HG03457 (cell line): ENCODE results near the gene TTBK2.
"Not testable (repeated sequence)": the region's sequence is repeated elsewhere in the genome, so short reads cannot be mapped to it uniquely, and the experiment has no call there.

ENCODE experiments used
- ATAC-seq: cut with Tn5 transposase; IDR thresholded peaks from one replicate; pipeline ENCODE4 v1.9.1; 2021; ENCODE audit warnings: moderate number of reproducible peaks; ENCODE audit not compliant: unreplicated experiment

The TTBK2 gene

GRCh38 chr15:42766109-42766508, 154.5 kb downstream of the TTBK2 start:
- ATAC-seq = not testable (repeated sequence)

GRCh38 chr15:42764154-42764731, 156.3 kb downstream of the TTBK2 start:
- not testable (repeated sequence) for ATAC-seq

- not testable (repeated sequence) for ATAC-seq
Observed at GRCh38 chr15:42761813-42762212, 158.8 kb downstream of the TTBK2 start.

GRCh38 chr15:42760759-42761158, 159.8 kb downstream of the TTBK2 start:
- no peak for ATAC-seq

- no peak for ATAC-seq
Observed at GRCh38 chr15:42759093-42759492, 161.5 kb downstream of the TTBK2 start.

GRCh38 chr15:42750306-42750705, 170.3 kb downstream of the TTBK2 start:
- ATAC-seq = no peak

GRCh38 chr15:42749266-42749665, 171.3 kb downstream of the TTBK2 start:
- no peak for ATAC-seq

GRCh38 chr15:42744195-42744594, 176.4 kb downstream of the TTBK2 start:
- ATAC-seq = no peak

- ATAC-seq = no peak
Observed at GRCh38 chr15:42742149-42742548, 178.4 kb downstream of the TTBK2 start.

GRCh38 chr15:42741710-42742109, 178.9 kb downstream of the TTBK2 start:
- no peak for ATAC-seq

- no peak for ATAC-seq
Observed at GRCh38 chr15:42737529-42738328, 182.8 kb downstream of the TTBK2 start.

GRCh38 chr15:42736793-42737528, 183.6 kb downstream of the TTBK2 start, which contains the start of gene CDAN1:
TSS of gene CDAN1 (minus strand) at chr15:42737128. CDS start at chr15:42737102, 26 bp downstream.
- ATAC-seq = peak; percentile 52

- ATAC-seq = no peak
Observed at GRCh38 chr15:42736178-42736792, 184.3 kb downstream of the TTBK2 start.

- no peak for ATAC-seq
Observed at GRCh38 chr15:42735382-42736165, 185.0 kb downstream of the TTBK2 start.

GRCh38 chr15:42734076-42734672, 186.4 kb downstream of the TTBK2 start:
- no peak for ATAC-seq

- ATAC-seq = no peak
Observed at GRCh38 chr15:42733027-42733426, 187.6 kb downstream of the TTBK2 start.

GRCh38 chr15:42732095-42732827, 188.3 kb downstream of the TTBK2 start:
- ATAC-seq = no peak

- ATAC-seq = no peak
Observed at GRCh38 chr15:42731461-42731860, 189.1 kb downstream of the TTBK2 start.

GRCh38 chr15:42730536-42730935, 190.0 kb downstream of the TTBK2 start:
- ATAC-seq = no peak
